HG02938 (cell line): ENCODE results near the gene AP3B1.
"Not testable (repeated sequence)": the region's sequence is repeated elsewhere in the genome, so short reads cannot be mapped to it uniquely, and the experiment has no call there.

Source experiments
- ATAC-seq: cut with Tn5 transposase; IDR thresholded peaks from one replicate; pipeline ENCODE4 v1.9.1; 2021; ENCODE audit warnings: mild to moderate bottlenecking, moderate library complexity; ENCODE audit not compliant: unreplicated experiment

Gene AP3B1

GRCh38 chr5:78251663-78252284 is 42.7 kb downstream of the AP3B1 start:
- ATAC-seq, result no peak

GRCh38 chr5:78245136-78245535 is 49.4 kb downstream of the AP3B1 start:
- no peak for ATAC-seq

- no peak for ATAC-seq
Measured at GRCh38 chr5:78243639-78244038, 50.9 kb downstream of the AP3B1 start.

- ATAC-seq, result no peak
Measured at GRCh38 chr5:78243091-78243490, 51.4 kb downstream of the AP3B1 start.

- ATAC-seq, result no peak
Measured at GRCh38 chr5:78242001-78242400, 52.5 kb downstream of the AP3B1 start.

- ATAC-seq, result no peak
Measured at GRCh38 chr5:78237911-78238310, 56.6 kb downstream of the AP3B1 start.

- no peak for ATAC-seq
Measured at GRCh38 chr5:78236046-78236445, 58.5 kb downstream of the AP3B1 start.

- ATAC-seq, result no peak
Measured at GRCh38 chr5:78235289-78235688, 59.2 kb downstream of the AP3B1 start.

- no peak for ATAC-seq
Measured at GRCh38 chr5:78234804-78235203, 59.7 kb downstream of the AP3B1 start.

- ATAC-seq, result no peak
Measured at GRCh38 chr5:78232163-78232562, 62.3 kb downstream of the AP3B1 start.

- ATAC-seq, result no peak
Measured at GRCh38 chr5:78224358-78224757, 70.1 kb downstream of the AP3B1 start.

- peak; percentile 97 for ATAC-seq
Measured at GRCh38 chr5:78221964-78222451, 72.5 kb downstream of the AP3B1 start.

- no peak for ATAC-seq
Measured at GRCh38 chr5:78221467-78221866, 73.0 kb downstream of the AP3B1 start.

GRCh38 chr5:78215972-78216371 is 78.5 kb downstream of the AP3B1 start:
- ATAC-seq, result no peak

GRCh38 chr5:78215565-78215964 is 78.9 kb downstream of the AP3B1 start:
- ATAC-seq, result no peak

- no peak for ATAC-seq
Measured at GRCh38 chr5:78213799-78214198, 80.7 kb downstream of the AP3B1 start.

GRCh38 chr5:78211052-78211451 is 83.4 kb downstream of the AP3B1 start:
- ATAC-seq, result no peak

- no peak for ATAC-seq
Measured at GRCh38 chr5:78204241-78204640, 90.3 kb downstream of the AP3B1 start.

GRCh38 chr5:78203815-78204214 is 90.7 kb downstream of the AP3B1 start:
- no peak for ATAC-seq

- no peak for ATAC-seq
Measured at GRCh38 chr5:78190402-78190801, 104.1 kb downstream of the AP3B1 start.

GRCh38 chr5:78188681-78189080 is 105.8 kb downstream of the AP3B1 start:
- ATAC-seq, result not testable (repeated sequence)

- ATAC-seq, result no peak
Measured at GRCh38 chr5:78187172-78187571, 107.3 kb downstream of the AP3B1 start.

- no peak for ATAC-seq
Measured at GRCh38 chr5:78182838-78183237, 111.7 kb downstream of the AP3B1 start.
